ENCODE data around the gene PHF19. TPM values are rescaled to one million over a fixed set of nuclear protein-coding genes. Genes with fewer than 3 reads are reported as not detected.

Gene PHF19
- polyA plus RNA-seq, 1 donor from 2014 or later, result 4.9 TPM

GRCh38 chr9:120904061-120904977 is 27.3 kb upstream of the PHF19 start:
- TF ChIP-seq MXI1 (conservative IDR thresholded peaks at IDR 0.05; ENCODE audit: poor library complexity, severe bottlenecking) (no peak), CTCF (IDR thresholded peaks at IDR 0.05; ENCODE audit: poor library complexity, severe bottlenecking) (no peak), TAF1 (IDR thresholded peaks at IDR 0.05; ENCODE audit: low read depth) (no peak), RAD21 (conservative IDR thresholded peaks at IDR 0.05) (no peak), EZH2 (IDR thresholded peaks at IDR 0.05; ENCODE audit: borderline replicate concordance, insufficient read depth, low read length, poor library complexity, severe bottlenecking) (no peak), EP300 (conservative IDR thresholded peaks at IDR 0.05; ENCODE audit: poor library complexity, severe bottlenecking) (no peak), SMC3 (conservative IDR thresholded peaks at IDR 0.05; ENCODE audit: poor library complexity) (no peak), POLR2AphosphoS5 (IDR thresholded peaks at IDR 0.05) (no peak), REST (IDR thresholded peaks at IDR 0.05; ENCODE audit: borderline replicate concordance) (no peak)
- no peak overlapping the region for H2AFZ ChIP-seq (ENCODE audit: low read depth, low read length)
- no peaks in the 10 kb centered on the region for H3F3A ChIP-seq (ENCODE audit: insufficient read depth, low read length, poor library complexity, severe bottlenecking)
- no peaks in the 10 kb centered on the region for H3K79me2 ChIP-seq (replicated peaks; ENCODE audit: insufficient read depth, low read length)
- H3K9me3 ChIP-seq (ENCODE audit: low read length), result no peaks in the 10 kb centered on the region
- no peaks in the 10 kb centered on the region for H3K9me2 ChIP-seq (ENCODE audit: insufficient read depth, low read length)
- H3K27ac ChIP-seq (ENCODE audit: low read length), result no peak overlapping the region
- H3K36me3 ChIP-seq (ENCODE audit: insufficient read depth, low read length), result no peaks in the 10 kb centered on the region
- H3K9ac ChIP-seq (ENCODE audit: low read length), result no peak overlapping the region
- H3K4me3 ChIP-seq (ENCODE audit: low read length), result no peak overlapping the region
- no peaks in the 10 kb centered on the region for H4K20me1 ChIP-seq (ENCODE audit: insufficient read depth)
- no peaks in the 10 kb centered on the region for H3K27me3 ChIP-seq (ENCODE audit: insufficient read depth, low read depth, low read length)
- no peak overlapping the region for H3K4me2 ChIP-seq (ENCODE audit: low read length)

- H3K9me3 ChIP-seq (ENCODE audit: low read length), result no peaks in the 10 kb centered on the region
- H3K4me3 ChIP-seq (ENCODE audit: low read length), result no peak overlapping the region
- no peak overlapping the region for H2AFZ ChIP-seq (ENCODE audit: low read depth, low read length)
- no peaks in the 10 kb centered on the region for H3F3A ChIP-seq (ENCODE audit: insufficient read depth, low read length, poor library complexity, severe bottlenecking)
- no peak overlapping the region for H3K9ac ChIP-seq (ENCODE audit: low read length)
- H3K9me2 ChIP-seq (ENCODE audit: insufficient read depth, low read length), result no peaks in the 10 kb centered on the region
- H3K79me2 ChIP-seq (replicated peaks; ENCODE audit: insufficient read depth, low read length), result no peaks in the 10 kb centered on the region
- no peaks in the 10 kb centered on the region for H3K36me3 ChIP-seq (ENCODE audit: insufficient read depth, low read length)
- no peaks in the 10 kb centered on the region for H3K27me3 ChIP-seq (ENCODE audit: insufficient read depth, low read depth, low read length)
- no peak overlapping the region for H3K4me2 ChIP-seq (ENCODE audit: low read length)
- no peak for TF ChIP-seq CTCF (IDR thresholded peaks at IDR 0.05; ENCODE audit: poor library complexity, severe bottlenecking)
- no peak for TF ChIP-seq RAD21 (conservative IDR thresholded peaks at IDR 0.05)
- no peak for TF ChIP-seq POLR2AphosphoS5 (IDR thresholded peaks at IDR 0.05)
- no peak for TF ChIP-seq REST (IDR thresholded peaks at IDR 0.05; ENCODE audit: borderline replicate concordance)
- TF ChIP-seq EZH2 (IDR thresholded peaks at IDR 0.05; ENCODE audit: borderline replicate concordance, insufficient read depth, low read length, poor library complexity, severe bottlenecking), result no peak
- TF ChIP-seq MXI1 (conservative IDR thresholded peaks at IDR 0.05; ENCODE audit: poor library complexity, severe bottlenecking), result no peak
- TF ChIP-seq SMC3 (conservative IDR thresholded peaks at IDR 0.05; ENCODE audit: poor library complexity), result no peak
- no peaks in the 10 kb centered on the region for H4K20me1 ChIP-seq (ENCODE audit: insufficient read depth)
- H3K27ac ChIP-seq (ENCODE audit: low read length), result no peak overlapping the region
Observed at GRCh38 chr9:120902569-120903535, 25.9 kb upstream of the PHF19 start.

All from neural cell (in vitro differentiated cells).